ENCODE data around the gene FALEC.

- no peak for TF ChIP-seq CTCF (IDR thresholded peaks at IDR 0.05; ENCODE audit: borderline replicate concordance, extremely low read depth, low read length, poor library complexity, severe bottlenecking)
- TF ChIP-seq EZH2 (IDR thresholded peaks at IDR 0.05; ENCODE audit: borderline replicate concordance, low read depth, low read length, severe bottlenecking) = no peak
These were observed 34.1 kb downstream of the FALEC start for GRCh38 chr1:150549496-150550221.

All from DND-41 (cell line).